ENCODE measurements around the gene STK39.
"Not testable (repeated sequence)": the region's sequence is repeated elsewhere in the genome, so short reads cannot be mapped to it uniquely, and the experiment has no call there.

The STK39 gene

DNA sequence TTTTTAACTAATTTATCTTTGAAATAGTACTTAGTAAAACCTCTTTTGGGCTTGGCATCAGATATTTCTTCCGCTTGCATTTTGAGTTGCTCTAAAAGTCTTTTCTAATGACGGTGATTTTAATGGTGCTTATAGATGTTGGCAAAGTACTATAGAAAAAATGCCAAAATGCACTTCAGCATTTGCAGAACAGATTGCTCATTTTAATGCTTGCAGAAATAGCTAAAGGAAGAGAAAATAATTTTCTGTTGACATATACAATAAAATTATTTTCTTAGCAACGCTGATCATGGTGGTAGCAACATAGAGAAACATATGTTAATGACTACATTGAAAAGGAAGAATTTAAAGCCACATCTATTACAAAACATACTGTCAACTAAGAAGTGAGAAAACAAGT, 170.7 kb downstream of the STK39 start:
- no peak for DNase-seq

DNA sequence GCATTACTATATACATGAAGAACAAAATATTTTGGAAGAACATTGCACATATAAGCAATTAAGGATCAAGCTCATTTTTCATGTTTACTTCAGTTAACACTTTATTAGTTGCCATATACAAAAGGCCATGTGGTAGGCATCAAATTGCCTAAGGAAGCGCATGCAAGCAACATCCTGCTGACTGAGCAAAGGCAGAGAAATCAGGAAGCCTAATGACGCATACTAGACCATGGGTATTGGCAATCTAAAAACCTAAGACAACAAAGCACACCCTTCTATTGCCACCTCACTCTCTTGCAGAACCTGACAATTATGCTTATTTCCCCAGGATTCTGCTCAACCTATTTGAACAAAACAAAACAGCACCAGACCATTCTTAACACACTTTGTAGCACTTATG, 171.9 kb downstream of the STK39 start:
- DNase-seq: no peak

- no peak for DNase-seq
Observed at GRCh38 chr2:168072626-168073303, 174.6 kb downstream of the STK39 start.

- no peak for DNase-seq
Observed at GRCh38 chr2:168064011-168064998, 183.1 kb downstream of the STK39 start.

DNA sequence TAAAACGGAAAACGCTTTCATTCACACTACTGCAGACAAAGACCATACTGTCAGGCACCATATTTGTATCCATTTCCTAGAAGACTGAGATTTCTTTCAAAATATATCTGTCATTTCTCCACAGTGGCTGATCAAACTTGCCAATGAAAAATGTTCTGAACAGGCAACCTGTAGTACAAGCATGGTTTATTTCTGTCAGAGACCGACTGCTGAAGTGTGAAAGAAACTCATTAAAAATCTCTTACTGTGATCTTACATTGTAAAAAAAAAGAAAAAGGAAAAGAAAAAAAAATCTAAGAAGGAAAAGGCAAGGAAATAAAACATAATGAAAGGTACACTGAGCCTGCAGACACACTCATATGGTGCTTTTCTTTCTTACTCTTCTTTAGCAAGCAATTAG, 184.5 kb downstream of the STK39 start:
- DNase-seq: no peak

DNA sequence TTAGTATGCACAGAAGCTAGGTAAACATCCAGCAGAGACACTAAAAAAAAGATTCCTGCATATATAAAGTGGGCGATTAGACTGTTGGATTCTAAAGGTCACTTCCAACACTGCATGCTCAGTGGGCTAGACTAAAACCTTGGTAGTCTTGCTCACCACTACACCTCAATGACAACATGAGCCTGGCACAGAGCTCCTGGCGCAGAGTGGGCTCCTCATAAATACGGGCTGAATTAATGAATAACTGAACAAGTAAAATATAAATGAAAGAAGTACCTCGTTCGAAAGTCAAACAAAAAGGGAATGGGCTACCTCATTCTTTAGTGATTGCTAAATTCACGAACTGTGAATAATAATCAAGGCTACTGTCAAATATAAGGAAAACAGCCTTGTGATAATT, 185.3 kb downstream of the STK39 start:
- DNase-seq: no peak

- DNase-seq: no peak
Observed at GRCh38 chr2:168060986-168061750, 186.2 kb downstream of the STK39 start.

DNA sequence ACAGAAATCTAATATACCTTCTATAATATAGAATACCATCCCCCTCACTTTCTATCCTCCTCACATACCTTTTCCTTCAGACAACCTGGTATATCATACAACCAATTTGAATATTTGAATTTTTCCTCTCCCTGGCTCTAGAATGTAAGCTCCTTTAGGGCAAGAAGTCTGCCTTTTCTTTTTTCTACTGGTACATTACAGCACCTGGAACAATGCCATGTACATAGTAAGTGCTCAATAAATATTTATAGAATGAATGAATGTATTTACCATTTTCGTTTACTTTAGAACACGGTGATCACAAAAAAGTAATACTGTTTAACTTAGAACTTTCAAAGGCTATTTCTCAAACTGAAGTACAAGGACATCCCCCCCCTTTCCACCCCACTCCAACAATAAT, 187.6 kb downstream of the STK39 start:
- DNase-seq: no peak

- no peak for DNase-seq
Observed at GRCh38 chr2:168058675-168059074, 188.7 kb downstream of the STK39 start.

DNA sequence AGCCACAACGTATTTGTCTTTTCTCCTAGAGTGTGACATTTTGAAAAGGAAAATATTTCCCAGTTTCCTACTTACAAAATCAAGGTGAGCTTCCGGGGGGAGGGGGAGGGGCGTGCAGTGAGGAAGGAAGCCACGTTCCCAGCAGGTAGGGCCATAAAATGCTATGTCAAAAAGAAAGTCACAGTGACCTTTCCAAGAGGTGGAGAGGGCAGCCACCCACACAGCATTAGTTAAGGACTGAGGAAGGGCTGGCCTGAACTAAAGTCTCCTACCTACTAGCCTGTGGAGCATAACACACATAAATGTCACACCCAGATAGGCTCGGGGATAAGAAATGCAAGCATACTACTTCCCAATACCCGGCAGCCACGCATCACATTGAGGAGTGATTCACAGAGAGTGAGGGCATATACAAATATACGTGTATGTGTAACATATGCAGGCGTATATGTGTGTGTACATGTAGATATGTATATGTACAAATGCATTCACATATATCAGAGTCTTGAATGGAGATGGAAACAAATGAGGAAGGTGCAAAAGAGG, 191.1 kb downstream of the STK39 start:
- DNase-seq: no peak

GRCh38 chr2:168054657-168055056, 192.7 kb downstream of the STK39 start:
- no peak for DNase-seq

- DNase-seq: no peak
Observed at GRCh38 chr2:168053676-168054075, 193.7 kb downstream of the STK39 start.

- no peak for DNase-seq
Observed at GRCh38 chr2:168052773-168053172, 194.6 kb downstream of the STK39 start.

- DNase-seq: no peak
Observed at GRCh38 chr2:168050377-168050776, 197.0 kb downstream of the STK39 start.

DNA sequence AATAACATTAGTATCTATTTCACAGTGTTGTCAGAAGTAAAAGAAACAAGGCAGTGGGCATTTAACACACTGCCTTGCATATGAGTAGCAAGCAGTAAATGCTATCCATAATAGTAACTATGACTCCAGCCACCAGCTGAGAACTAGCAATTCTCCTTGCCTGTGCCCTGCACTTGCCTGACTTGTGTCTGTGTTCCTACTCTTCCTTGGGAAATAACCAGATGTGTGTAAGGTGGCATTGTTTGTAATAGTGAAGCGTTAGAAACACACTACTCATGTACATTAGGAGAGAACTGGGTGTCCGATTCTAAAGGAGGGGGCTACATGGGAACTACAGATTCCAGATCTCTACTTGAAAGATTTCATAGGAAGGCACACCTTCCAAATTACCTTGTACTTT, 197.8 kb downstream of the STK39 start:
- DNase-seq: no peak

GRCh38 chr2:168047091-168047690, 200.2 kb downstream of the STK39 start:
- DNase-seq: no peak

- no peak for DNase-seq
Observed at GRCh38 chr2:168044579-168044978, 202.8 kb downstream of the STK39 start.

GRCh38 chr2:168044176-168044575, 203.2 kb downstream of the STK39 start:
- no peak for DNase-seq

GRCh38 chr2:168042127-168042824, 205.1 kb downstream of the STK39 start:
- DNase-seq: not testable (repeated sequence)

GRCh38 chr2:168039881-168040280, 207.5 kb downstream of the STK39 start:
- no peak for DNase-seq

GRCh38 chr2:168037778-168038177, 209.6 kb downstream of the STK39 start:
- no peak for DNase-seq

- DNase-seq: no peak
Observed at GRCh38 chr2:168035458-168035857, 211.9 kb downstream of the STK39 start.

Data from DMS 273 treated with DMSO at 0.1 percent for 48 hours (cell line).